GM21360 (cell line): ENCODE results near the gene TUBGCP3.

Experiments used
- ATAC-seq: cut with Tn5 transposase; IDR thresholded peaks from one replicate; pipeline ENCODE4 v1.9.1; 2021; ENCODE audit warnings: mild to moderate bottlenecking, moderate library complexity; ENCODE audit not compliant: unreplicated experiment

Gene TUBGCP3

GRCh38 chr13:112453874-112454647 is 133.9 kb downstream of the TUBGCP3 start:
- no peak for ATAC-seq

- no peak for ATAC-seq
Measured at GRCh38 chr13:112453207-112453829, 134.6 kb downstream of the TUBGCP3 start.

GRCh38 chr13:112452380-112453206 is 135.4 kb downstream of the TUBGCP3 start:
- no peak for ATAC-seq

- ATAC-seq: no peak
Measured at GRCh38 chr13:112451512-112452379, 136.2 kb downstream of the TUBGCP3 start.

GRCh38 chr13:112450904-112451240 is 137.1 kb downstream of the TUBGCP3 start:
- ATAC-seq: no peak

- no peak for ATAC-seq
Measured at GRCh38 chr13:112450118-112450903, 137.6 kb downstream of the TUBGCP3 start.

- ATAC-seq: no peak
Measured at GRCh38 chr13:112449545-112449930, 138.4 kb downstream of the TUBGCP3 start.

- no peak for ATAC-seq
Measured at GRCh38 chr13:112448621-112449544, 139.1 kb downstream of the TUBGCP3 start.

- ATAC-seq: no peak
Measured at GRCh38 chr13:112447761-112448603, 140.0 kb downstream of the TUBGCP3 start.

- no peak for ATAC-seq
Measured at GRCh38 chr13:112447306-112447705, 140.6 kb downstream of the TUBGCP3 start.

- no peak for ATAC-seq
Measured at GRCh38 chr13:112446867-112447266, 141.1 kb downstream of the TUBGCP3 start.

- ATAC-seq: no peak
Measured at GRCh38 chr13:112446347-112446861, 141.5 kb downstream of the TUBGCP3 start.

- ATAC-seq: no peak
Measured at GRCh38 chr13:112445411-112446271, 142.3 kb downstream of the TUBGCP3 start.

- no peak for ATAC-seq
Measured at GRCh38 chr13:112444416-112445399, 143.2 kb downstream of the TUBGCP3 start.

GRCh38 chr13:112443995-112444311 is 144.0 kb downstream of the TUBGCP3 start:
- ATAC-seq: peak; percentile 51
